ENCODE results near the gene MRPL38.

The MRPL38 gene

GRCh38 chr17:75917917-75918445, 13.3 kb upstream of the MRPL38 start:
- no peak for FAIRE-seq

GRCh38 chr17:75917141-75917916, 12.6 kb upstream of the MRPL38 start:
- no peak for FAIRE-seq

GRCh38 chr17:75915268-75915667, 10.6 kb upstream of the MRPL38 start:
- FAIRE-seq = no peak

- no peak for FAIRE-seq
These were observed 10.1 kb upstream of the MRPL38 start for GRCh38 chr17:75914643-75915267.

GRCh38 chr17:75913537-75914210, 9.0 kb upstream of the MRPL38 start:
- no peak for FAIRE-seq

- FAIRE-seq = no peak
These were observed 6.0 kb upstream of the MRPL38 start for GRCh38 chr17:75910699-75911098.

- FAIRE-seq = no peak
These were observed 5.2 kb upstream of the MRPL38 start for GRCh38 chr17:75909812-75910274.

- FAIRE-seq = no peak
These were observed 4.5 kb upstream of the MRPL38 start for GRCh38 chr17:75909051-75909811.

- no peak for FAIRE-seq
These were observed 3.5 kb upstream of the MRPL38 start for GRCh38 chr17:75908201-75908600.

- FAIRE-seq = no peak
These were observed 1.6 kb upstream of the MRPL38 start for GRCh38 chr17:75906143-75906884.

GRCh38 chr17:75902406-75902805, 2.3 kb downstream of the MRPL38 start:
- no peak for FAIRE-seq

GRCh38 chr17:75901727-75902126, 3.0 kb downstream of the MRPL38 start:
- no peak for FAIRE-seq

- FAIRE-seq = no peak
These were observed 3.8 kb downstream of the MRPL38 start for GRCh38 chr17:75900691-75901533.

GRCh38 chr17:75899767-75900468, 4.8 kb downstream of the MRPL38 start:
- no peak for FAIRE-seq

- FAIRE-seq = no peak
These were observed 5.3 kb downstream of the MRPL38 start for GRCh38 chr17:75899353-75899752.

- FAIRE-seq = no peak
These were observed 5.9 kb downstream of the MRPL38 start for GRCh38 chr17:75898791-75899190.

- no peak for FAIRE-seq
These were observed 6.6 kb downstream of the MRPL38 start for GRCh38 chr17:75898065-75898464.

GRCh38 chr17:75897160-75898019, 7.3 kb downstream of the MRPL38 start:
- no peak for FAIRE-seq

- FAIRE-seq = no peak
These were observed 8.1 kb downstream of the MRPL38 start, which contains the start of gene TRIM65 for GRCh38 chr17:75896415-75897159. TSS of gene TRIM65 (minus strand) at chr17:75896951. CDS start at chr17:75896937, 14 bp downstream.
